Activated naive CD4-positive, alpha-beta T cell treated with anti-CD3 and anti-CD28 coated beads, Interleukin-2, amount 50 U/mL, for 72 hours (primary cell): ENCODE data around the gene CDR2L. TPM values are rescaled to one million over a fixed set of nuclear protein-coding genes. Genes with fewer than 3 reads are reported as not detected.
"Not testable (repeated sequence)": the region's sequence is repeated elsewhere in the genome, so short reads cannot be mapped to it uniquely, and the experiment has no call there.

ENCODE experiments used
- ATAC-seq, 2 donors: fragments of 150-1000 bp; cut with Tn5 transposase; 2 replicates each; pipeline ENCODE4 v1.10.0; 2021; ENCODE audit warnings: mild to moderate bottlenecking in 2 of 2, moderate library complexity in 2 of 2
- DNase-seq, 2 donors: peaks; one replicate each; pipeline ENCODE4 v3.0.0; 2021 to 2022; ENCODE audit warnings: low spot score in 2 of 2
- H3K27ac Mint-ChIP-seq, 2 donors: one replicate each; pipeline ENCODE4 v1.8.0; 2022; ENCODE audit warnings: mild to moderate bottlenecking in 2 of 2, mixed read lengths in 2 of 2
- H3K36me3 Mint-ChIP-seq, 2 donors: one replicate each; pipeline ENCODE4 v1.8.0; 2022; ENCODE audit warnings: mixed read lengths in 2 of 2
- H3K9me3 Mint-ChIP-seq, 2 donors: one replicate each; pipeline ENCODE4 v1.8.0; 2022; ENCODE audit warnings: mixed read lengths in 2 of 2
- total RNA-seq, 2 donors: library from RNA; stranded (reverse); gene quantifications; one replicate each; pipeline ENCODE4 v1.2.3, GENCODE V29; 2022

CDR2L gene
- total RNA-seq, 2 donors from 2014 or later = 1.5 TPM

DNA sequence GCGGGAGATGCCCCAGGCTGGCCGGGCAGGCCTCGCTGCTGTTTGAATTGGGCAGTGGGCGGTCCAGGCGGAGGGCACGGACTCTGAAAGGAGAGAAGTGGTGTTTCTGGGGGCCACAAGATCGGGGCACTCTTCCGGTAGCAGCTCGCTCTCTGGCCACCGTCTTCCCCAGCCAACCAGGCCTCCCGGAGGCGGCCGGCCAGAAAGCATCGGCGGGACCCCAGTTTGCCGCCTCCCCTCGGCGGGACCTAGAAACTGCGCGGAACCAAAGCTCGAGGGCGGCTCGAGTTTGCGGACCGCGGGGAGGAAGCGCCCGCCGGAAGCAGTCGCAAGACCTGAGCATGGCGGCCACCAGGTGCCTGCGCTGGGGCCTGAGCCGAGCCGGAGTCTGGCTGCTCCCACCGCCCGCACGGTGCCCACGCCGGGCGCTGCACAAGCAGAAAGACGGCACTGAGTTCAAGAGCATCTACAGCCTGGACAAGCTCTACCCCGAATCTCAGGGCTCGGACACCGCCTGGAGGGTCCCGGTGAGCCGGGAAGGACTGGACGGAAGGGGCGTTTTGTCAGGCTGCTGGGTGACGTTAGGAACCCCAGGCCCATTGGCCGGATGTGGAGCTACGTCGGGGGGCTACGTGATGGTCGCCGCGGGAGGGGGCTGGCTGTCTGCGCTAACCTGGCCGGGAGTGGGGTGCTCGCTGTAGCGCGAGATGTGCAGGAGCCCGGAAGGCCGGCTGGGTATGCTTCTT, 25.1 kb downstream of the CDR2L start, which contains the start of gene MRPL58:
MRPL58 (plus strand) TSS at position 325 of the 746 bp plus-strand sequence; CDS start at position 342, 17 bp downstream.
- H3K36me3 Mint-ChIP-seq = peaks cover 0 to 12% of the 10 kb centered on the region in 2 donors
- H3K27ac Mint-ChIP-seq = peak within 1 kb of the TSS; percentile 91 to 96
- no peaks in the 10 kb centered on the region for H3K9me3 Mint-ChIP-seq
- ATAC-seq = peak; percentile 89 to 94
- DNase-seq = peak; percentile 82 to 84

DNA sequence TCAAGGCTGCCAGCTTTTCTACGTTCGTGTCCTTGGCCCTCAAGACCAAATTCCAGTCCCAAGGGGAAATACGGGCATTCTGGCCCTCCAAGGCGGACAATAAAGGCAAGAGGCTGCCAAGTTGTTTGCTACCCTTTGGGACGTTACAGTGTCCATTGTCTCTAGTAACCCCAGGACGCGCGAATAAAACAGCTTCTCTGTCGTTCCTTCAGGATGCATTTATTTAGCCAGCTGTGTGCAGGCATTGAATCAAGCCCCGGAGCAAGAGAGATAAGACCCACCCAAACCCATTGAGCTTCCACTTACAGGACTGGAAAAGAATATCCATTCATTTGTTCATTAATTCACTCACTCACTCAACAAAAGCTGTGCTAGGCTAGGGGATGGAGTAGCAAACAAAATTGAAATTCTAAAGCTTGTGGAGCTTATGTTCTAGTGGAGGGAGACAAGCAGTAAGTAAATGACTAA, 25.7 kb downstream of the CDR2L start:
- Mint-ChIP-seq H3K9me3 (no peaks in the 10 kb centered on the region), H3K36me3 (peaks cover 0 to 12% of the 10 kb centered on the region in 2 donors)
- no peak for ATAC-seq

GRCh38 chr17:75019146-75019545, 31.7 kb downstream of the CDR2L start:
- Mint-ChIP-seq H3K27ac (no peak overlapping the region), H3K36me3 (peaks cover 5 to 6% of the 10 kb centered on the region in 2 donors), H3K9me3 (no peaks in the 10 kb centered on the region)
- DNase-seq = no peak
- ATAC-seq = no peak

More for the DNA sequence above, 25.7 kb downstream of the CDR2L start:
- peak overlapping the region; percentile 70 to 91 for H3K27ac Mint-ChIP-seq
- no peak for DNase-seq

DNA sequence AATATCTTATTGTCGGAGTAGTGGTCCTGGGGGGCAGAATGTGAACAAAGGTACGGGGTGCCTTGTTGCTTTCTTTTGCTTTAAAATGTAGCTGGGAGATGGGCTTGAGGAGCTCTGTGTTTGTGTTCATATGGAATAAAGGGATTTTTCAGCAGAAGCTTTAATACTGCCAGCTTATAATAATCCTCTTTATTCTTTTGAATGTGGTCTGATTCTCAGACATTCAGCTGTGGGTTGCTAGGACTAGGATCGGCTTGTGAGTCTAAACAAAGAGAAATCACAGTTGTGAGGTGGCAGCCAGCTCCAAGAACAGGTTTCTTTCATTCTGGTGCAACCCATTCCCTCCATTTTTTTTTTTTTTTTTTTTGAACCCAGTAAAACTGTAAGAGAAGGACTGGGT, 32.3 kb downstream of the CDR2L start:
- no peak overlapping the region for H3K27ac Mint-ChIP-seq
- ATAC-seq (no peak), DNase-seq (no peak)
- H3K36me3 Mint-ChIP-seq = peaks cover 5 to 10% of the 10 kb centered on the region in 2 donors
- no peaks in the 10 kb centered on the region for H3K9me3 Mint-ChIP-seq

- H3K36me3 Mint-ChIP-seq = peaks cover 5 to 18% of the 10 kb centered on the region in 2 donors
These were observed 33.1 kb downstream of the CDR2L start for GRCh38 chr17:75020331-75021110.

DNA sequence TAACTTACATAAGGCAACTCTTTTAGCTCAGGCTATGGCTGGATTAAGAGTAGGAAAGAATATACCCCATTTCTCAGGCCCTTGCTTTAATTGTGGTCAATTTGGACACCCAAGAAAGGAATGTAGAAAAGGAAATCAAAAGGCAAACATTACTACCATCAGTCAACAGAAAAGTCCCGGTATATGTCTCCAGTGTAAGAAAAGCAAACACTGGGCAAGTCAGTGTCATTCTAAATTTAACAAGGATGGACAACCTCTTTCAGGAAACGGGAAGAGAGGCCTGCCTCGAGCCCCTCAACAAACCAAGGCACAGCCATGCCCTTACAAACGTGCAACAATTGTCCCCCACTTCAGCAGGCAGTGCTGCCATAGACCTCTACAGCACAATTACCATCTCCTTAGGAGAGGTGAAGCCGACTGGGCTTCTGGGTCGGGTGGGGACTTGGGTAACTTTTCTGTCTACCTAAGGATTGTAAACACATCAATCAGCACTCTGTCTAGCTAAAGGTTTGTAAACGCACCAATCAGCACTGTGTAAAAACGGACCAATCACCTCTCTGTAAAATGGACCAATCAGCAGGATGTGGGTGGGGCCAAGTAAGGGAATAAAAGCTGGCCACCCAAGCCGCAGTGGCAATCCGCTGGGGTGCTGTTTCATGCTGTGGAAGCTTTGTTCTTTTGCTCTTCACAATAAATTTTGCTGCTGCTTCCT, 37.4 kb downstream of the CDR2L start:
- peaks cover 5 to 18% of the 10 kb centered on the region in 2 donors for H3K36me3 Mint-ChIP-seq
- DNase-seq (no peak), ATAC-seq (peak; percentile 54 to 57)
- no peaks in the 10 kb centered on the region for H3K9me3 Mint-ChIP-seq
- no peak overlapping the region for H3K27ac Mint-ChIP-seq

More at GRCh38 chr17:75020331-75021110, 33.1 kb downstream of the CDR2L start:
- DNase-seq (no peak), ATAC-seq (no peak)
- Mint-ChIP-seq H3K27ac (no peak overlapping the region), H3K9me3 (no peaks in the 10 kb centered on the region)

- H3K27ac Mint-ChIP-seq = not testable (repeated sequence)
- peak in 1 of 2 donors; percentile 28 for ATAC-seq
These were observed 37.9 kb downstream of the CDR2L start for GRCh38 chr17:75025398-75025734.

DNA sequence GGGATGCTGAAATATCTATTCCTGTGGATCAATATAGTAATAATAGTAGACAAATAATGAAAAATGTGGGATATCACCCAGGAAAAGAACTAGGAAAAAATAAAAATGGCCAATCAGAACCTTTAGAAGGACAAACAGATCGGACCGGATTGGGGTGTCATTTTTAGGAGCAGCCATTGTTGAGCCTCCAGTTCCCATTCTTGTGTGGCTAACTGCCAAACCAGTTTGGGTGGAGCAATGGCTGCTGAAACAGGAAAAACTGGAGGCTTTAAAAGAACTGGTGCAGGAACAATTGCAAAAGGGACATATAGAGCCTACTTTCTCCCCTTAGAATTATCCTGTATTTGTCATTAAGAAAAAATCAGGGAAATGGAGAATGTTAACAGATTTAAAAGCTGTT, 39.2 kb downstream of the CDR2L start:
- H3K27ac Mint-ChIP-seq = not testable (repeated sequence)

More at GRCh38 chr17:75025398-75025734, 37.9 kb downstream of the CDR2L start:
- H3K9me3 Mint-ChIP-seq, DNase-seq: not testable (repeated sequence)
- H3K36me3 Mint-ChIP-seq = peaks cover 5 to 18% of the 10 kb centered on the region in 2 donors

GRCh38 chr17:75030161-75030560, 42.7 kb downstream of the CDR2L start:
- Mint-ChIP-seq H3K27ac (no peak overlapping the region), H3K9me3 (no peaks in the 10 kb centered on the region), H3K36me3 (peaks cover 4% of the 10 kb centered on the region in 2 donors)
- ATAC-seq = no peak
- DNase-seq = no peak

More for the DNA sequence above, 39.2 kb downstream of the CDR2L start:
- H3K9me3 Mint-ChIP-seq, DNase-seq, ATAC-seq: not testable (repeated sequence)
- H3K36me3 Mint-ChIP-seq = peaks cover 0 to 12% of the 10 kb centered on the region in 2 donors

- peak; percentile 37 to 43 for ATAC-seq
- H3K36me3 Mint-ChIP-seq = peaks cover 0 to 4% of the 10 kb centered on the region in 2 donors
These were observed 44.7 kb downstream of the CDR2L start for GRCh38 chr17:75031972-75032719.

DNA sequence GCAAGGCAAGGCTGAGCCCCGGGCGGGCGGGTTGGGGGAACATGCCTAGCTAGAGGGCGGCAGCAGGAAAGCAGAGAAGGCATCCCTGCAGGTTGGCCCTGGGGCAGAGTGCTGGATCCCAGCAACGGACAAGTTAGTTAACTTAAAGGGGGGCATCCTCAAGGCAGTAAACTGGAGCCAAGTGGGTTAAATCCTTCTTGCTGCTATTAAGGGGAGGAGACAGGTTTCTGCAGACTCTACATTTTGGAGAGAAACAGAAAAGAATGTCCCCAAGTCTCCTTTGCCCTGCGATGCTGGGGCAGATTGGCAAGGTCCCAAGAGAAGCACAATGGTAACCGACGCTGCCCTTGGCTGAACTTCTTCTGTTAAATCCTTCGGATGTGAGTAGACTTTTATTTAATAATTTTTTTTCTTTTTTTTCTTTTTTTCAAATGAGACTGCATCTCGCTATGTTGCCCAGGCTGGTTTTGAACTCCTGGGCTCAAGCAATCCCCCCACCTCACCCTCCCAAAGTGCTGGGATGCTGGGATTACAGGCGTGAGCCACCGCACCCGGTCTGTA, 45.4 kb downstream of the CDR2L start:
- DNase-seq = peak in 1 of 2 donors; percentile 30

More at GRCh38 chr17:75031972-75032719, 44.7 kb downstream of the CDR2L start:
- Mint-ChIP-seq H3K9me3 (no peaks in the 10 kb centered on the region), H3K27ac (peak overlapping the region; percentile 24 to 57)
- DNase-seq = peak; percentile 53 to 62

DNA sequence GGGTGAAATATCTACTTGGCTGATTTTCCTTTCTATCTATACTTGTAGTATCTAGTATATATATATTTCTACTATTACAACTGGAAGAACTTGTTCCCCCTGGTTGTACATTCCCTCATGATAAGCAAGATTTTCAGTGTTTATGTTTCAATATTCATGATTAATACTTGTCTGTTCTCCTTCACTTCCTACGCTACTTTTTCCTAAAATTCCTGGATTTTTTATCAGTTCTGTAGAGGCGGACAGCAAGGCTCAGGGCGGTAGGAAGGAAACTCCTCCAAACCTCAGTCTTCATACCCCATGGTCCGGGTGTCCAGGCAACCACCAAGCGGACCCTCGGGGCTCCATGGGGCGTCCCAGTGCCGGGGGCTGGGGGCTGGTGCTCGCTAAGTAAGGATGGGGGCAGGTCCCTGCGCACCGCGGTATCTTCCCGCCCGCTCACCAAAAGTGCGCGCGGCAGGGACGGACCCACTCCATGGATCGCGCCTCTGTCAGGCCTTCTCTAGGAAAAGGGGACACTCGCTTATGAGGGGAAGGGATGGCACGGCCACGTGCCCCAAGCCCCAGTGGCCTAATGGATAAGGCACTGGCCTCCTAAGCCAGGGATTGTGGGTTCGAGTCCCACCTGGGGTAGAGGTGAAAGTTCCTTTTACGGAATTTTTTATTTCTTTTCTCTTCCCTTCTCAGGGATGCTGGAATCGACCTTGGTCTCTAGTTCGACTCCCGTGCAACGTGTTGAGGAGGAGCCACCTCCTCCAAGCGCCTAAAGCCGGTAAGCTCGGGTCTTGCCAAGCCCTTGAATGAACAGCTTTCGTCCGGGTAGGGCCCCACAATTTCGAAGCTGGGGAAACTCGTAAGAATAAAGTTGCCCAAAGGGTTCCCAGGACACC, 46.2 kb downstream of the CDR2L start:
- Mint-ChIP-seq H3K27ac (peak overlapping the region; percentile 97 to 100), H3K9me3 (no peaks in the 10 kb centered on the region), H3K36me3 (peaks cover 3 to 5% of the 10 kb centered on the region in 2 donors)
- ATAC-seq (peak; percentile 48 to 72), DNase-seq (peak; percentile 96 to 97)

More for the DNA sequence above, 45.4 kb downstream of the CDR2L start:
- Mint-ChIP-seq H3K36me3 (peaks cover 0 to 4% of the 10 kb centered on the region in 2 donors), H3K27ac (peak overlapping the region; percentile 24 to 100), H3K9me3 (no peaks in the 10 kb centered on the region)
- ATAC-seq = no peak

DNA sequence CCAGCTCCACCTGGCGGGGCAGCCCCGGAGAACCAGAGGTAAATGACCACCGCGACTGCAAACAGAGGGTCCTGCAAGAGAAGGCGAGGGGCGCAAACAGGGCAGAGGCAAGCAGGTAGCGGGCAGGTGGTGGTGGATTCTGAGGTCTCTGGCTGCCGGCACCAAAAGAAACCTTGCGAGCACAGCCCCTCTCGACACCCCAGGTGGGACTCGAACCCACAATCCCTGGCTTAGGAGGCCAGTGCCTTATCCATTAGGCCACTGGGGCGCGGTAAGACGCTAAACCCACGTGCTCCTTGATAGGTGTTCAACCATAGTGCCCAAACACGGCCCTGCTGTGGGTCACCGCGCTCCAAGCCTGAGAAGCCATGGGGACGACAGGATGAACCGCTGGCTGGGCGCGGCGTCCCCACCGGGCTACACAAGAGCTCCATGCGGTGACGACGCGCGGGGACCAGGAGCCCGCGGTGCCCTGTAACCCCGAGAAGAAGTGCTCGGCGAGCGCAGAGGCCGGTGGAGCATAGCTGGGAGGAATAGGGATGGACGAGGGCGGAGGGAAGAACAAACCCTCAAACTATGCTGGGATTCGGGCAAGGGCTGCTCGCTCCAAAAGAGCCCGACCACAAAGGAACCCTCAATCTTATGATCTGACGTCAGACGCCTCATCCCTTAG, 46.9 kb downstream of the CDR2L start:
- ATAC-seq = peak; percentile 67 to 70
- peak; percentile 91 to 95 for DNase-seq
- Mint-ChIP-seq H3K27ac (peak overlapping the region; percentile 97 to 100), H3K9me3 (no peaks in the 10 kb centered on the region), H3K36me3 (peaks cover 8 to 10% of the 10 kb centered on the region in 2 donors)

DNA sequence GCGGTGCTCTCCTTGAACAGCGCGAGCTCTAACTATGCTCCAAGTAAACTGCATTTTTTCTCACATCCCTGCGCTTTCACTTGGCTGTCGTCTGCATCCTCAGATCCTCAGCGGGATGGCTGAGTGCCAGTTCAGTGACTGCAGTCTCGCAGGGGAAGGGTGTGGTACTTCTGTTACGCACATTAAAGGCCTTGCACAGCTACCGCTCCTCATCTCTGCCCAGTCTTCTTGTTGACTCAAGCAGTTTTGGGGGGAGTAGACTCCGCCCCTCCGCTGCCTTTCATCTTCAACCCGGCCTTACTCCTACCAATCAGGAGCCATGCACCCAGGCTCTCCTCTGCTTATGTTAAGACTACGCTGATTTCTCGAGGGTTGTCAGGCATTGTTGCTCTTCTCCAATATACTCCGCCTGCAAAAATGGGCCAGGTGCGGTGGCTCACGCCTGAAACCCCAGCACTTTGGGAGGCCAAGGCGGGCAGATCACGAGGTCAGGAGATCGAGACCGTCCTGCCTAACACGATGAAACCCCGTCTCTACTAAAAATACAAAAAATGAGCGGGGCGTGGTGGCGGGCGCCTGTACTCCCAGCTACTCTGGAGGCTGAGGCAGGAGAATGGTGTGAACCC, 49.3 kb downstream of the CDR2L start:
- peak overlapping the region; percentile 85 to 97 for H3K27ac Mint-ChIP-seq
- DNase-seq (peak; percentile 62 to 66), ATAC-seq (peak; percentile 36 to 64)
- H3K9me3 Mint-ChIP-seq = no peaks in the 10 kb centered on the region
- H3K36me3 Mint-ChIP-seq = peaks cover 8 to 10% of the 10 kb centered on the region in 2 donors
